ENCODE data around the gene RBFOX1.

RBFOX1 gene

GRCh38 chr16:7512503-7512902 is 179.9 kb downstream of the RBFOX1 start:
- DNase-seq (ENCODE audit: extremely low read depth in 1 of 2, low read depth in 1 of 2) = no peak

GRCh38 chr16:7513429-7513828 is 180.8 kb downstream of the RBFOX1 start:
- no peak for DNase-seq (ENCODE audit: extremely low read depth in 1 of 2, low read depth in 1 of 2)

GRCh38 chr16:7515543-7515942 is 182.9 kb downstream of the RBFOX1 start:
- DNase-seq (ENCODE audit: extremely low read depth in 1 of 2, low read depth in 1 of 2) = no peak

GRCh38 chr16:7517496-7517895 is 184.9 kb downstream of the RBFOX1 start:
- no peak for DNase-seq (ENCODE audit: extremely low read depth in 1 of 2, low read depth in 1 of 2)

GRCh38 chr16:7518158-7518557 is 185.5 kb downstream of the RBFOX1 start:
- no peak for DNase-seq (ENCODE audit: extremely low read depth in 1 of 2, low read depth in 1 of 2)

GRCh38 chr16:7521834-7522233 is 189.2 kb downstream of the RBFOX1 start:
- DNase-seq (ENCODE audit: extremely low read depth in 1 of 2, low read depth in 1 of 2) = no peak

GRCh38 chr16:7524419-7524818 is 191.8 kb downstream of the RBFOX1 start:
- no peak for DNase-seq (ENCODE audit: extremely low read depth in 1 of 2, low read depth in 1 of 2)

GRCh38 chr16:7526736-7527135 is 194.1 kb downstream of the RBFOX1 start:
- no peak for DNase-seq (ENCODE audit: extremely low read depth in 1 of 2, low read depth in 1 of 2)

GRCh38 chr16:7532534-7532933 is 199.9 kb downstream of the RBFOX1 start:
- no peak for DNase-seq (ENCODE audit: extremely low read depth in 1 of 2, low read depth in 1 of 2)

- DNase-seq (ENCODE audit: extremely low read depth in 1 of 2, low read depth in 1 of 2) = no peak
Observed at GRCh38 chr16:7534749-7535148, 202.1 kb downstream of the RBFOX1 start.

GRCh38 chr16:7541026-7541425 is 208.4 kb downstream of the RBFOX1 start:
- DNase-seq (ENCODE audit: extremely low read depth in 1 of 2, low read depth in 1 of 2) = no peak

- no peak for DNase-seq (ENCODE audit: extremely low read depth in 1 of 2, low read depth in 1 of 2)
Observed at GRCh38 chr16:7545251-7545650, 212.6 kb downstream of the RBFOX1 start.

GRCh38 chr16:7546948-7547347 is 214.3 kb downstream of the RBFOX1 start:
- DNase-seq (ENCODE audit: extremely low read depth in 1 of 2, low read depth in 1 of 2) = no peak

- no peak for DNase-seq (ENCODE audit: extremely low read depth in 1 of 2, low read depth in 1 of 2)
Observed at GRCh38 chr16:7547736-7548135, 215.1 kb downstream of the RBFOX1 start.

- DNase-seq (ENCODE audit: extremely low read depth in 1 of 2, low read depth in 1 of 2) = no peak
Observed at GRCh38 chr16:7548796-7549318, 216.2 kb downstream of the RBFOX1 start.

- DNase-seq (ENCODE audit: extremely low read depth in 1 of 2, low read depth in 1 of 2) = no peak
Observed at GRCh38 chr16:7550096-7550495, 217.5 kb downstream of the RBFOX1 start.

GRCh38 chr16:7555459-7555858 is 222.8 kb downstream of the RBFOX1 start:
- DNase-seq (ENCODE audit: extremely low read depth in 1 of 2, low read depth in 1 of 2) = no peak

- DNase-seq (ENCODE audit: extremely low read depth in 1 of 2, low read depth in 1 of 2) = no peak
Observed at GRCh38 chr16:7561908-7562405, 229.3 kb downstream of the RBFOX1 start.

GRCh38 chr16:7566360-7566759 is 233.7 kb downstream of the RBFOX1 start:
- no peak for DNase-seq (ENCODE audit: extremely low read depth in 1 of 2, low read depth in 1 of 2)

- no peak for DNase-seq (ENCODE audit: extremely low read depth in 1 of 2, low read depth in 1 of 2)
Observed at GRCh38 chr16:7571366-7571765, 238.7 kb downstream of the RBFOX1 start.

- DNase-seq (ENCODE audit: extremely low read depth in 1 of 2, low read depth in 1 of 2) = no peak
Observed at GRCh38 chr16:7577588-7577987, 244.9 kb downstream of the RBFOX1 start.

GRCh38 chr16:7579454-7579853 is 246.8 kb downstream of the RBFOX1 start:
- no peak for DNase-seq (ENCODE audit: extremely low read depth in 1 of 2, low read depth in 1 of 2)

GRCh38 chr16:7581175-7581574 is 248.5 kb downstream of the RBFOX1 start:
- no peak for DNase-seq (ENCODE audit: extremely low read depth in 1 of 2, low read depth in 1 of 2)
